Activated CD4-positive, alpha-beta T cell treated with anti-CD3 and anti-CD28 coated beads, Interleukin-2, amount 50 U/mL, for 16 hours (primary cell): ENCODE results near the gene MIS18A.
"Not testable (repeated sequence)": the region's sequence is repeated elsewhere in the genome, so short reads cannot be mapped to it uniquely, and the experiment has no call there.

ENCODE experiments used
- DNase-seq: peaks from one replicate; pipeline ENCODE4 v3.0.0-alpha.2; 2020

The MIS18A gene

GRCh38 chr21:32303385-32303784 lies 24.5 kb upstream of the MIS18A start:
- DNase-seq, result no peak

- no peak for DNase-seq
Measured at GRCh38 chr21:32302560-32302959, 23.7 kb upstream of the MIS18A start.

GRCh38 chr21:32301596-32301995 lies 22.7 kb upstream of the MIS18A start:
- no peak for DNase-seq

GRCh38 chr21:32300117-32300681 lies 21.4 kb upstream of the MIS18A start:
- no peak for DNase-seq

- no peak for DNase-seq
Measured at GRCh38 chr21:32299695-32300094, 20.8 kb upstream of the MIS18A start.

- DNase-seq, result no peak
Measured at GRCh38 chr21:32298658-32299081, 19.8 kb upstream of the MIS18A start, which contains the start of gene MRAP. TSS of gene MRAP (plus strand) at chr21:32298855. CDS start at chr21:32298972, 117 bp downstream.

- no peak for DNase-seq
Measured at GRCh38 chr21:32298148-32298559, 19.3 kb upstream of the MIS18A start.

GRCh38 chr21:32297449-32297848 lies 18.6 kb upstream of the MIS18A start:
- no peak for DNase-seq

GRCh38 chr21:32285476-32285875 lies 6.6 kb upstream of the MIS18A start:
- DNase-seq, result no peak

- no peak for DNase-seq
Measured at GRCh38 chr21:32282992-32283391, 4.1 kb upstream of the MIS18A start.

- DNase-seq, result no peak
Measured at GRCh38 chr21:32281531-32281930, 2.7 kb upstream of the MIS18A start.

- DNase-seq, result no peak
Measured at GRCh38 chr21:32279377-32279680, 480 bp upstream of the MIS18A start.

GRCh38 chr21:32278103-32278502 lies 746 bp downstream of the MIS18A start:
- peak; percentile 14 for DNase-seq

GRCh38 chr21:32276671-32277070 lies 2.2 kb downstream of the MIS18A start:
- no peak for DNase-seq

GRCh38 chr21:32270748-32271147 lies 8.1 kb downstream of the MIS18A start:
- DNase-seq, result no peak

GRCh38 chr21:32265321-32265720 lies 13.5 kb downstream of the MIS18A start:
- not testable (repeated sequence) for DNase-seq

GRCh38 chr21:32261929-32262328 lies 16.9 kb downstream of the MIS18A start:
- DNase-seq, result no peak

GRCh38 chr21:32260130-32260529 lies 18.7 kb downstream of the MIS18A start:
- no peak for DNase-seq

- DNase-seq, result not testable (repeated sequence)
Measured at GRCh38 chr21:32258786-32259048, 20.1 kb downstream of the MIS18A start.

- peak; percentile 62 for DNase-seq
Measured at GRCh38 chr21:32257962-32258785, 20.7 kb downstream of the MIS18A start.

GRCh38 chr21:32256873-32257620 lies 21.8 kb downstream of the MIS18A start:
- no peak for DNase-seq

GRCh38 chr21:32256251-32256650 lies 22.6 kb downstream of the MIS18A start:
- DNase-seq, result no peak

GRCh38 chr21:32253215-32253641 lies 25.6 kb downstream of the MIS18A start:
- no peak for DNase-seq

GRCh38 chr21:32252136-32252535 lies 26.7 kb downstream of the MIS18A start:
- no peak for DNase-seq
